ENCODE results near the gene ZBED5.

The ZBED5 gene

DNA sequence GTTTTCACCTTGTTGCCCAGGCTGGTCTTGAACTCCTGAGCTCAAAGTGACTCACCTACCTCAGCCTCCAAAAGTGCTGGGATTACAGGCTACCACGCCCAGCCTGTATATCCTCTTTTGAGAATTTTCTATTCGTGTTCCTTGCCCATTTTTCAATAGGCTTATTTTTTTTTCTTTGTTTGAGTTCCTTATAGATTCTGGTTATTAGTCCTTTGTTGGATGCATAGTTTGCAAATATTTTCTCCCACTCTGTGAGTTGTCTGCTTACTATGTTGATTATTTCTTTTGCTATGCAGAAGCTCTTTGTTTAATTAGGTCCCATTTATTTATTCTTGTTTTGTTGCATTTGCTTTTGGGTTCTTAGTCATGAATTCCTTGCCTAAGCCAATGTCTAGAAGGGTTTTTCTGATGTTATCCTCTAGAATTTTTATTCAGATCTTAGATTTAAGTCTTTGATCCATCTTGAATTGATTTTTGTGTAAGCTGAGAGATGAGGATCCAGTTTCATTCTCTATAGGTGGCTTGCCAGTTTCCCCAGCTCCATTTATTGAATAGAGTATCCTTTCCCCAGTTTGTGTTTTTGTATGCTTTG, 17.7 kb upstream of the ZBED5 start:
- TF ChIP-seq, protein P1, sequence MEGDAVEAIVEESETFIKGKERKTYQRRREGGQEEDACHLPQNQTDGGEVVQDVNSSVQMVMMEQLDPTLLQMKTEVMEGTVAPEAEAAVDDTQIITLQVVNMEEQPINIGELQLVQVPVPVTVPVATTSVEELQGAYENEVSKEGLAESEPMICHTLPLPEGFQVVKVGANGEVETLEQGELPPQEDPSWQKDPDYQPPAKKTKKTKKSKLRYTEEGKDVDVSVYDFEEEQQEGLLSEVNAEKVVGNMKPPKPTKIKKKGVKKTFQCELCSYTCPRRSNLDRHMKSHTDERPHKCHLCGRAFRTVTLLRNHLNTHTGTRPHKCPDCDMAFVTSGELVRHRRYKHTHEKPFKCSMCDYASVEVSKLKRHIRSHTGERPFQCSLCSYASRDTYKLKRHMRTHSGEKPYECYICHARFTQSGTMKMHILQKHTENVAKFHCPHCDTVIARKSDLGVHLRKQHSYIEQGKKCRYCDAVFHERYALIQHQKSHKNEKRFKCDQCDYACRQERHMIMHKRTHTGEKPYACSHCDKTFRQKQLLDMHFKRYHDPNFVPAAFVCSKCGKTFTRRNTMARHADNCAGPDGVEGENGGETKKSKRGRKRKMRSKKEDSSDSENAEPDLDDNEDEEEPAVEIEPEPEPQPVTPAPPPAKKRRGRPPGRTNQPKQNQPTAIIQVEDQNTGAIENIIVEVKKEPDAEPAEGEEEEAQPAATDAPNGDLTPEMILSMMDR (IDR thresholded peaks at IDR 0.05): no peak

DNA sequence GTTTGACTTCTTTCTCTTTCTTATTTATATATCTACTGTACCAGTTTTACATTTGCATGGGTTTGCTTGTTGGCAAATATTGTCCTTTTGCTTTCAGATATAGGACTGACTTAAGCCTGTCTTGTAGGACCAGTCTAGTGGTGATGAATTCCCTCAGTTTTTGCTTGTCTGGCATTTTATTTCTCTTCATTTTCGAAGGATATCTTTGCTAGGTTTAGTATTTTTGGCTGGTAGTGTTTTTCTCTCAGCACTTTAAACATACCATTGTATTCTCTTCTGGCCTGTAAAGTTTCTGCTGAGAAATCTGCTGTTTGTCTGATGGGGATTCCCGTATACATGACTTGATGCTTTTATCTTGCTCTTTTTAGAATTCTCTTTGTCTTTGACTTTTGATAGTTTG, 14.2 kb upstream of the ZBED5 start:
- TF ChIP-seq, protein P1 (IDR thresholded peaks at IDR 0.05): no peak

DNA sequence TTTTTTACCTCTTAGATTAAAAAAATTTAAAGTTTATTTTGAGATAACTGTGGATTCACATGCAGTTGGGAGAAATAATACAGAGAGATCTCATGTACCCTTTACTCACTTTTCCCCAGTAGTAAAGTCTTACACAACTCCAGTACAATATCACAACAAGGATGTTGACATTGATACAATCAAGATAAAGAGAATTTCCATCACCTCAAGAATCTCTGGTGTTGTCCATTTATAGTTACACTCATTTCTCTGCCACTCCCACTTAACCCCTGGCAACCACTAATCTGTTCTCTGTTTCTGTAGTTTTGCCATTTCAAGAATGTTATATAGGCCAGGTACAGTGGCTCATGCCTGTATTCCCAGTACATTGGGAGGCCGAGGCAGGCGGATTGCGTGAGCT, 10.5 kb upstream of the ZBED5 start:
- TF ChIP-seq, protein P1 (IDR thresholded peaks at IDR 0.05): no peak

DNA sequence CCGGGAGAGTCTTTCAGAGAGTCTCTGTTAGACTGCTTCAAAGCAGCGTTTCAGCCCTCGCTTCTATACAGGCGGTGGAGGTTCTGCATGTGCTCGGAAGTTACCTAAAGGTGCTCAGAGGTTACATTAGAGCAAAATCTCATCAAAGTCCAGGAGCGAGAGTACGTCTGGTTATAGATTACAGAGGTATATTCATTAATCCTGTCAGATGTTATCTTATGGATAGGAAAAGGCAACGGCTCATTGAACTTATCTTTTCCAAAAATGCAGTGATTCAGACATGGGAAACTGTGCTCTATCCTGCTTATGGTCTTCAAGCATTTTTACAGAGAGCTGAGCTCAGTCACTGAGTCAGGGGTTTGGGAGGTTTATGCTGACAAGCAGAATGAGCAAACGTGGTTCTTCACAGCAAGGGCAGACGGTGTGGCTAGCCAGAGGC, 9.1 kb upstream of the ZBED5 start:
- TF ChIP-seq, protein P1 (IDR thresholded peaks at IDR 0.05): no peak

DNA sequence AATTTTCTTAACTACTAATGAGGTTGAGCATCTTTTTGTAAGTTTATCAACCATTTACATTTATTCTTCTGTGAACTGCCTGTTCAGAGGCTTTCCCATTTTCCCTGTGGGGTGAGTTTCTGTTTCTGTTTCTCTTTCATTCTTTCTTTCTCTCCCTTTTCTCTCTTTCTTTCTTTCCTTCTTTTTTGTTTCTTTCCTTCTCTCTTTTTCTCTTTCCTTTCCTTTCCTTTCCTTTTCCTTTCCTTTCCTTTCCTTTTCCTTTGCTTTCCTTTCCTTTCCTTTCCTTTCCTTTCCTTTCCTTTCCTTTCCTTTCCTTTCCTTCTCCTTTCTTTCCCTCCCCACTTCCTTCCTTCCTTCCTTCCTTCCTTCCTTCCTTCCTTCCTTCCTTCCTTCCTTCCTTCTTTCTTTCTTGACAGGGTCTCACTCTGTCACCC, 8.0 kb upstream of the ZBED5 start:
- TF ChIP-seq, protein P1 (IDR thresholded peaks at IDR 0.05): no peak

DNA sequence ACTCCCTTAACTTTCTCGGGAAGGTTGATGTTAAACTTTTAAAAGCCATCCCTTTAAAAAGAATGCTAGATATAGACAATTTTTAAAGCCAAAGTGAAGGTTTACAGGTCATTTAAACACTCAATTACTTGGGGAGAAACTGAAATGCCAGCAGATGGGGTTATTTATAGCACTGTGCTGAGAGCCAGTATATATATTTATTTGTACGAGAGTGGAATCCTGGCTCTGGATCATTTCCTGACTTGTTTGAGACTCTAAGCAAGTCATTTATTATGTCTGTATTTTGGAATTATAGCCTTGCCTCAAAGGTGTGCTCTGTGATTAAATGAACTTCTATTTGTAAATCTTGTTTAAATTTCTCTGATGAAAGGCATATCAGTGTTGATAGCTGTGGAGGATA, 6.8 kb upstream of the ZBED5 start:
- TF ChIP-seq, protein P1 (IDR thresholded peaks at IDR 0.05): no peak

DNA sequence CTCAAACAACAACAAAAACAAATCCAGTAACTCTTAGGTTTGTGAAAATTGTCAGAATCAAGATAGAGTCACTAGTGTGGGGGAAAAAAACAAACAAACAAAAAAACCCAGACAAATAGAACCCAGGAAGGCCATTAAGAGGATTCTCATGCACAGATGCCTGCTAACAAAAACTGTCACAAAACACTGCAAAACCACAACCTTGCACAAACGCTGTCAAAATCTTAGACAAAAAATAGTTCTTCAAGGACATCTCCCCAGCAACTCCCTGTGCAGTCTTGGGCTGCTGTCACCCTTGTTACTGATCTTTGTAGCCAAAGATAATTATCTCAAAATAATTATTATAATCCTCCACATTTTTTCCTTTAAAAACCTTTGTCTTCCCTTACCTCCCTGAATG, 4.6 kb upstream of the ZBED5 start:
- TF ChIP-seq, protein P1 (IDR thresholded peaks at IDR 0.05): no peak

DNA sequence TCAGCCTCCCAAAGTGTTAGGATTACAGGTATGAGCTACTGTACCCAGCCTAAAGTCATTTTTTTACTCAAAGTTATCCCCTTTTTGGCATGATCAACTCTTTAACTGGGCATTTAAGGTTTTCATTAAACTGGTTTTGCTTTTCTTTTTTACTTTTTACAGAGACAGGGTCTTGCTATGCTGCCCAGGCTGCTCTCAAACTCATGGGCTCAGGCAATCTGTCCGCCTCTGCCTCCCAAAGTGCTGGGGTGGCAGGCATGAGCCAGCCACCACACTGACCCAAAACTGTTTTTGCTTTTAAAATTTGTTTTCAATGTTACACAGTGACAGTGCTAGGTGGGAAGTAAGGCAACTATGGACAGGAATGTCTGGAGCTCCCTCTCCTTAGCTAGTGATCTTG, 3.9 kb upstream of the ZBED5 start:
- TF ChIP-seq, protein P1 (IDR thresholded peaks at IDR 0.05): no peak

Data from LNCAP (cell line).